Tibial nerve (tissue), 4 donors: Measurements from ENCODE around the gene DNAAF5. TPM values are rescaled to one million over a fixed set of nuclear protein-coding genes. Genes with fewer than 3 reads are reported as not detected.
"Not testable (repeated sequence)": the region's sequence is repeated elsewhere in the genome, so short reads cannot be mapped to it uniquely, and the experiment has no call there.

Experiments used
- DNase-seq, 2 donors: peaks; one replicate each; pipeline ENCODE4 v3.0.0-alpha.2; 2019; ENCODE audit warnings: low spot score in 2 of 2
- H3K27ac ChIP-seq, 4 donors: fragments of 200-600 bp; sonication (generic) in 3 of 4; one replicate each; pipeline ENCODE4 v1.5.1; 2017 to 2019; ENCODE audit warnings: mild to moderate bottlenecking in 1 of 4
- H3K27me3 ChIP-seq, 2 donors: fragments of 200-600 bp; sonication (generic) in 1 of 2; one replicate each; pipeline versions ENCODE4 v1.5.1 to v1.6.0; 2017 to 2019
- H3K36me3 ChIP-seq, 3 donors: fragments of 200-600 bp; sonication (generic); one replicate each; pipeline ENCODE4 v1.5.1; 2018 to 2019
- H3K4me1 ChIP-seq, 4 donors: fragments of 200-600 bp; sonication (generic) in 3 of 4; one replicate each; pipeline ENCODE4 v1.5.1; 2017 to 2019
- H3K4me3 ChIP-seq, 4 donors: fragments of 200-600 bp; sonication (generic) in 3 of 4; one replicate each; pipeline ENCODE4 v1.5.1; 2017 to 2019; ENCODE audit warnings: mild to moderate bottlenecking in 1 of 4, moderate library complexity in 1 of 4
- H3K9me3 ChIP-seq, 4 donors: fragments of 200-600 bp; sonication (generic) in 3 of 4; one replicate each; pipeline ENCODE4 v1.5.1; 2017 to 2019
- EP300 ChIP-seq, 2 donors: sonication (generic); formaldehyde crosslinking; IDR thresholded peaks; one replicate each; pipeline ENCODE4 v1.6.1; 2017; ENCODE audit warnings: antibody characterized with exemption in 2 of 2, mild to moderate bottlenecking in 1 of 2
- POLR2A ChIP-seq, 2 donors: fragments of 450-650 bp; IDR thresholded peaks; one replicate each; pipeline ENCODE4 v1.6.1; 2017; ENCODE audit warnings: antibody characterized with exemption in 2 of 2, mild to moderate bottlenecking in 2 of 2, moderate library complexity in 2 of 2
- WGBS, 2 donors: methylation state at CpG; one replicate each; pipeline ENCODE4 v1.1.5; 2018; 5-methylcytosine and 5-hydroxymethylcytosine counted together
- total RNA-seq, 4 donors: library from RNA; depleted of rRNA; stranded (reverse); fragments of >200 nt; gene quantifications; one replicate each; pipeline ENCODE4 v1.1.0, GENCODE V29; 2016
- TF ChIP-seq, protein P1 (sequence below), 5 experiments: fragments of 200-600 bp in 3 of 5; fragments of 450-650 bp in 2 of 5; sonication (generic) in 3 of 5; IDR thresholded peaks; one replicate each; pipeline ENCODE4 v1.5.1; 2016 to 2019; ENCODE audit warnings: antibody characterized with exemption in 5 of 5, mild to moderate bottlenecking in 3 of 5, moderate library complexity in 2 of 5

The DNAAF5 gene
- total RNA-seq, 4 donors from 2014 or later, result 26.0 to 56.7 (median 41.6) TPM

GRCh38 chr7:798921-799470 lies 72.5 kb downstream of the DNAAF5 start:
- H3K9me3 ChIP-seq, result no peaks in the 10 kb centered on the region
- DNase-seq, result no peak
- no peak overlapping the region for H3K4me3 ChIP-seq
- H3K4me1 ChIP-seq, result peaks cover 0 to 15% (median 6%) of the 10 kb centered on the region in 4 donors
- H3K36me3 ChIP-seq, result peaks cover 0 to 5% (median 0%) of the 10 kb centered on the region in 3 donors
- H3K27ac ChIP-seq, result no peak overlapping the region
- H3K27me3 ChIP-seq, result no peaks in the 10 kb centered on the region
- TF ChIP-seq POLR2A (IDR thresholded peaks at IDR 0.05) (no peak), EP300 (IDR thresholded peaks at IDR 0.05) (no peak)
- TF ChIP-seq, protein P1, sequence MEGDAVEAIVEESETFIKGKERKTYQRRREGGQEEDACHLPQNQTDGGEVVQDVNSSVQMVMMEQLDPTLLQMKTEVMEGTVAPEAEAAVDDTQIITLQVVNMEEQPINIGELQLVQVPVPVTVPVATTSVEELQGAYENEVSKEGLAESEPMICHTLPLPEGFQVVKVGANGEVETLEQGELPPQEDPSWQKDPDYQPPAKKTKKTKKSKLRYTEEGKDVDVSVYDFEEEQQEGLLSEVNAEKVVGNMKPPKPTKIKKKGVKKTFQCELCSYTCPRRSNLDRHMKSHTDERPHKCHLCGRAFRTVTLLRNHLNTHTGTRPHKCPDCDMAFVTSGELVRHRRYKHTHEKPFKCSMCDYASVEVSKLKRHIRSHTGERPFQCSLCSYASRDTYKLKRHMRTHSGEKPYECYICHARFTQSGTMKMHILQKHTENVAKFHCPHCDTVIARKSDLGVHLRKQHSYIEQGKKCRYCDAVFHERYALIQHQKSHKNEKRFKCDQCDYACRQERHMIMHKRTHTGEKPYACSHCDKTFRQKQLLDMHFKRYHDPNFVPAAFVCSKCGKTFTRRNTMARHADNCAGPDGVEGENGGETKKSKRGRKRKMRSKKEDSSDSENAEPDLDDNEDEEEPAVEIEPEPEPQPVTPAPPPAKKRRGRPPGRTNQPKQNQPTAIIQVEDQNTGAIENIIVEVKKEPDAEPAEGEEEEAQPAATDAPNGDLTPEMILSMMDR (IDR thresholded peaks at IDR 0.05), result no peak
- WGBS, 2 donors, result 91 to 93% methylated on average over 11 to 12 of the region's 12 CpGs

- no peak overlapping the region for H3K4me3 ChIP-seq
- no peak overlapping the region for H3K27ac ChIP-seq
- DNase-seq, result no peak
- peaks cover 0 to 15% (median 6%) of the 10 kb centered on the region in 4 donors for H3K4me1 ChIP-seq
- no peaks in the 10 kb centered on the region for H3K27me3 ChIP-seq
- no peaks in the 10 kb centered on the region for H3K9me3 ChIP-seq
- peaks cover 0 to 5% (median 0%) of the 10 kb centered on the region in 3 donors for H3K36me3 ChIP-seq
- TF ChIP-seq EP300 (IDR thresholded peaks at IDR 0.05), result no peak
- no peak for TF ChIP-seq POLR2A (IDR thresholded peaks at IDR 0.05)
- TF ChIP-seq, protein P1 (IDR thresholded peaks at IDR 0.05), result no peak
- 73 to 90% methylated on average over 7 of the region's 7 CpGs for WGBS, 2 donors
These were observed 74.2 kb downstream of the DNAAF5 start for GRCh38 chr7:800692-801091.

- not testable (repeated sequence) for H3K36me3 ChIP-seq, H3K27me3 ChIP-seq, DNase-seq, H3K9me3 ChIP-seq, H3K4me3 ChIP-seq, H3K27ac ChIP-seq
- 48 to 63% methylated on average over 6 of the region's 6 CpGs for WGBS, 2 donors
- H3K4me1 ChIP-seq, result peaks cover 0 to 15% (median 6%) of the 10 kb centered on the region in 4 donors
These were observed 74.9 kb downstream of the DNAAF5 start for GRCh38 chr7:801351-801750.

DNA sequence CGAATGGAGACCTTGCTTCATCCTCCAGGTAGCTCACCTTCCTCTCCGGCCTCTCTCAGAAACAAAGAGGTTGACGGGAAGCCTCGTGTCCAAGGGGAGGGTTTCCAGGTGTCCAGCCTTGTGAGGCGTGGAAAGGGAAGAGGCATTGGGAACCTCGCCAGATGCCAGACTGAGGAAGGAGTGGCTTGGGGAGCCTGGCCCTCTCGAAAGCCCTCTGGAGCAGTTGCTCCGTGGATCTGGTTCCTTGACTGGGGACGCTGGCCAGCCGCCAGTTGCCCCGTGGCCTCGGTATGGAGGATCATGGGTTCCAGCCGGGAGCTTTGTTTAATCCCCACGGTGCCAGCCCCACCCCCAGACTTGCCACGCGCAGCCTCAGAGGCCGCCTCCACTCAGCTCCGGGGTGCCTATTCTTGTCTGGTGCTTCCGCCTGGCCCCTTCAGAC lies 75.5 kb downstream of the DNAAF5 start:
- TF ChIP-seq POLR2A (IDR thresholded peaks at IDR 0.05) (no peak), EP300 (IDR thresholded peaks at IDR 0.05) (no peak)
- TF ChIP-seq, protein P1 (IDR thresholded peaks at IDR 0.05), result no peak
- Histone ChIP-seq H3K27ac (peak overlapping the region in 3 of 4 donors; percentile 23 to 69 (median 46)), H3K4me1 (peaks cover 0 to 15% (median 6%) of the 10 kb centered on the region in 4 donors), H3K27me3 (no peaks in the 10 kb centered on the region), H3K9me3 (no peaks in the 10 kb centered on the region), H3K4me3 (peak overlapping the region in 2 of 4 donors; percentile 9 to 25), H3K36me3 (peaks cover 0 to 5% (median 0%) of the 10 kb centered on the region in 3 donors)
- WGBS, 2 donors, result 25 to 29% methylated on average over 13 to 18 of the region's 19 CpGs
- peak; percentile 40 to 52 for DNase-seq

- Histone ChIP-seq H3K4me1 (peaks cover 0 to 15% (median 6%) of the 10 kb centered on the region in 4 donors), H3K27me3 (no peaks in the 10 kb centered on the region), H3K36me3 (peaks cover 0 to 5% (median 0%) of the 10 kb centered on the region in 3 donors), H3K27ac (peak overlapping the region in 3 of 4 donors; percentile 23 to 69 (median 46)), H3K9me3 (no peaks in the 10 kb centered on the region), H3K4me3 (peak overlapping the region in 2 of 4 donors; percentile 9 to 25)
- no peak for DNase-seq
- TF ChIP-seq, protein P1 (IDR thresholded peaks at IDR 0.05), result no peak
- TF ChIP-seq POLR2A (IDR thresholded peaks at IDR 0.05), result no peak
- no peak for TF ChIP-seq EP300 (IDR thresholded peaks at IDR 0.05)
- WGBS, 2 donors, result 72 to 74% methylated on average over 18 of the region's 18 CpGs
These were observed 76.2 kb downstream of the DNAAF5 start for GRCh38 chr7:802500-803242.
